MCF 10A (cell line): ENCODE results near the gene OPRL1. TPM values are rescaled to one million over a fixed set of nuclear protein-coding genes. Genes with fewer than 3 reads are reported as not detected.

ENCODE experiments used
- BruUV-seq: library from RNA; stranded (reverse); fragments of 400-500 nt; replicated peaks from 2 replicates; lab custom pipeline; 2021; lab: Mats Ljungman, UMichigan
- CTCF ChIA-PET: fragments of 300-600 bp; sonication (Branson Sonifier 250); formaldehyde crosslinking; extraction: SDS; loops from one replicate; lab custom pipeline; 2021; ENCODE audit warnings: antibody characterized with exemption, inconsistent platforms; lab: Yijun Ruan, JAX
- POLR2A ChIA-PET: fragments of 300-600, 350-650 bp; sonication (Branson Sonifier 250); formaldehyde crosslinking; extraction: SDS; loops from one replicate; lab custom pipeline; 2020; ENCODE audit warnings: antibody characterized with exemption, inconsistent platforms; lab: Yijun Ruan, JAX
- DNase-seq: peaks from one replicate; pipeline ENCODE4 v3.0.0-alpha.2; 2018; ENCODE audit not compliant: unreplicated experiment
- H3K27ac Mint-ChIP-seq: one replicate; pipeline ENCODE4 v1.8.0; 2022; ENCODE audit warnings: mild to moderate bottlenecking, low read depth, mixed read lengths; ENCODE audit not compliant: unreplicated experiment
- H3K27me3 Mint-ChIP-seq: one replicate; pipeline ENCODE4 v1.8.0; 2022; ENCODE audit warnings: mixed read lengths; ENCODE audit not compliant: insufficient read depth, unreplicated experiment
- H3K36me3 Mint-ChIP-seq: one replicate; pipeline ENCODE4 v1.8.0; 2022; ENCODE audit warnings: mild to moderate bottlenecking, moderate library complexity, mixed read lengths; ENCODE audit not compliant: insufficient read depth, unreplicated experiment
- H3K4me1 Mint-ChIP-seq: one replicate; pipeline ENCODE4 v1.8.0; 2022; ENCODE audit warnings: mixed read lengths; ENCODE audit not compliant: insufficient read depth, unreplicated experiment
- H3K4me3 Mint-ChIP-seq: one replicate; pipeline ENCODE4 v1.8.0; 2022; ENCODE audit warnings: mild to moderate bottlenecking, moderate library complexity, mixed read lengths; ENCODE audit not compliant: unreplicated experiment
- H3K9me3 Mint-ChIP-seq: one replicate; pipeline ENCODE4 v1.8.0; 2022; ENCODE audit warnings: mixed read lengths; ENCODE audit not compliant: unreplicated experiment
- CTCF ChIP-seq: fragments of 200-600 bp; IDR thresholded peaks from one replicate; pipeline ENCODE4 v1.8.0; 2022; ENCODE audit warnings: antibody characterized with exemption, mild to moderate bottlenecking; ENCODE audit not compliant: unreplicated experiment
- intact Hi-C: fragments of 100-400 bp; cut with micrococcal nuclease; formaldehyde crosslinking; loops from 2 replicates; pipeline ENCODE4 v1.14.1; 2022
- total RNA-seq: library from RNA; stranded (reverse); gene quantifications from 2 replicates; pipeline ENCODE4 v1.2.3, GENCODE V29; 2022

The OPRL1 gene
- total RNA-seq, 1 experiment from 2014 or later = 0.12 TPM

DNA sequence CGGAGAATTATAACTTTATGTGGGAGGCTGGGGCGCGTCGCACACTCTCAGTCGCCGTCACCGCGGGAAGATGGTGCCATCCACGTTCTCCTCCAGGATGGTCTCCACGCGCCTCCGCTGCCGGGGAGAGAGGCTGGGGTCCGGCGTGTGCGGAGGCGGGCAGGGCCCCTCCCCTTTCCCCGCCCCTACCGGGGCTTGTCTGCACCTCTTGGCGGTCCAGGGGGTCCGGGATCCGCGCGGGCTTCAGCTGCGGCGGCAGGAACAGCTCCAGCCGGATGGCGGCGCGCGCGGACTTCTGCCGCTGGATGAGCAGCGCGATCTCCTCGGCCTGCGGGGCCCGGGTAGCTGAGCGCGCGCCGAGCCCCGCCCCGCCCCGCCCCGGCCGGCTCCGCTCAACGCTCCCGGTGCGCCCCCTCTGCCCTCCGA lies 3.5 kb downstream of the OPRL1 start:
- H3K9me3 Mint-ChIP-seq = no peaks in the 10 kb centered on the region
- peak; percentile 61 for DNase-seq
- H3K36me3 Mint-ChIP-seq = peaks cover 6% of the 10 kb centered on the region
- H3K4me3 Mint-ChIP-seq = peak overlapping the region; percentile 66
- peak; percentile 80 for TF ChIP-seq CTCF
- ChIA-PET POLR2A (interaction anchor here (0.7 to 1.8 kb wide), 7 partner anchors 14 to 218 kb away, joined by 3 to 9 read pairs (median 4); partner anchors contain the start of genes PRPF6 and TPD52L2), CTCF (interaction anchor here (0.6 to 8.9 kb wide), 15 partner anchors 9 to 174 kb away, joined by 3 to 93 read pairs (median 3); partner anchors contain the start of gene SAMD10)
- H3K27me3 Mint-ChIP-seq = peaks cover 5% of the 10 kb centered on the region
- BruUV-seq = no TSS peak
- H3K4me1 Mint-ChIP-seq = peaks cover 13% of the 10 kb centered on the region
- no peak overlapping the region for H3K27ac Mint-ChIP-seq
- intact Hi-C loops = loop anchor here (1.0 kb wide), 1 partner anchor 37 kb away; no protein-coding TSS in a partner anchor

DNA sequence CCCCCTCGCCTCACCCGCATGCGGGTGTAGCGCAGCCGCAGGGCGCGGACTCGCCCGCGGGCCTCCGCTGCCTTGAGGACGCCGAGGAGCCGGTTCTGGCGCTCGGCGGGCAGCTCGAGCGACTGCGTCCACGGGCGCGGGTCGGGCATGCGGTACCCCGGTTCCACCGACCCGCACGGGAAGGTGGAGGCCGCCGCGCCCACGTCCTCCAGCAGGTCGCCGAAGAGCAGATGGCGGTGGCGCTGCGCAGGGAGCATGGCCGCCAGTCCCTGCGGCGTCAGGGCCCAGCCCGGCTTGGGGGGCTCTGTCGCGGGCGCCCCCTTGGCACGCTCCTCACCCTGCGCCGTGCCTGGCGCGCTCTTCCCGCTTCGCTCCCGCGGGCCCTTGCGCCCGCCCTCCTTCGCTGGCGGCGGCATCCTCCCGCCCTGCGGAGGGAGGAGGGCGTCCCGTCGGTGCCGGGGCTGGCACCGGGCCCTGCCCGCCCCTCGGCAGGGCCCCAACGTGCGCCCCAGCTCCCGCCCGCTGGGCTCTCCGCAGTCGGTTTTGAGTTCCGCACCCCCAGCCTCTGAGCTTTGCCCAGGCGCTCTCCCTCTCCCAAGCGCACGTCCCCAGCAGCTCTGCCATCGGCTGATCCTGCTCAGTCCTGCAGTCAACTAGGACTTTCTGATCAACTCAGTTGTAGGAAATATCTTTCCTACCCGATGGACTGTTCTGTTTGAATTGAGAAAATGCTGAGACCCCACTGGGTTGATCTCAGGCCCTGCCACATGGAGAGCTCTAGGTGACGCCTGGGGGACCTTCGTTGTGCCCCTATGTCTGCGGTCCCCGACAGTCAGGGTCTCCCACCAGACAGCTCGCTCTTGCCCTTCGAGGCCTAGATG lies 4.2 kb downstream of the OPRL1 start, which contains the start of gene LKAAEAR1:
Gene LKAAEAR1, minus strand, starts transcription at position 595 of the 881 bp plus-strand sequence. Its CDS starts 179 bp downstream, at position 416.
- peaks cover 7% of the 10 kb centered on the region for H3K4me1 Mint-ChIP-seq

GRCh38 chr20:64084685-64085152 lies 4.8 kb downstream of the OPRL1 start:
- CTCF ChIA-PET = interaction anchor here (0.6 to 8.9 kb wide), 11 partner anchors 13 to 562 kb away, joined by 3 to 93 read pairs (median 4); partner anchors contain the start of gene SAMD10

More for the DNA sequence above, 4.2 kb downstream of the OPRL1 start, which contains the start of gene LKAAEAR1:
- no peak for DNase-seq
- H3K27me3 Mint-ChIP-seq = peaks cover 12% of the 10 kb centered on the region
- no peak for TF ChIP-seq CTCF
- no peaks in the 10 kb centered on the region for H3K9me3 Mint-ChIP-seq
- BruUV-seq = no TSS peak
- ChIA-PET POLR2A (interaction anchor here (0.7 to 1.8 kb wide), 7 partner anchors 14 to 219 kb away, joined by 3 to 9 read pairs (median 4); partner anchors contain the start of genes PRPF6 and TPD52L2), CTCF (interaction anchor here (0.6 to 8.9 kb wide), 22 partner anchors 10 to 173 kb away, joined by 3 to 93 read pairs (median 3); partner anchors contain the start of gene SAMD10)
- H3K4me3 Mint-ChIP-seq = peak within 1 kb of the TSS; percentile 69
- H3K27ac Mint-ChIP-seq = no peak within 1 kb of the TSS
- peaks cover 6% of the 10 kb centered on the region for H3K36me3 Mint-ChIP-seq
- intact Hi-C loops = loop anchor here (1.0 kb wide), 1 partner anchor 36 kb away; no protein-coding TSS in a partner anchor

More at GRCh38 chr20:64084685-64085152, 4.8 kb downstream of the OPRL1 start:
- H3K9me3 Mint-ChIP-seq = no peaks in the 10 kb centered on the region
- H3K4me1 Mint-ChIP-seq = peaks cover 5% of the 10 kb centered on the region
- no peak overlapping the region for H3K27ac Mint-ChIP-seq
- POLR2A ChIA-PET = interaction anchor here (1.3 to 1.8 kb wide), 2 partner anchors 35 to 46 kb away, joined by 5 to 9 read pairs; no protein-coding TSS in a partner anchor
- no TSS peak for BruUV-seq
- intact Hi-C loops = no loop called here
- peaks cover 6% of the 10 kb centered on the region for H3K36me3 Mint-ChIP-seq
- H3K27me3 Mint-ChIP-seq = peaks cover 18% of the 10 kb centered on the region
- no peak for DNase-seq
- TF ChIP-seq CTCF = no peak
- peak overlapping the region; percentile 69 for H3K4me3 Mint-ChIP-seq
